GM11168 (cell line): ENCODE results near the gene FKRP.
"Not testable (repeated sequence)": the region's sequence is repeated elsewhere in the genome, so short reads cannot be mapped to it uniquely, and the experiment has no call there.

Experiments
- in situ Hi-C: fragments of 300-500 bp; cut with MboI; formaldehyde crosslinking; loops from one replicate; pipeline ENCODE4 v1.12.0; 2022; ENCODE audit warnings: low sequenced_read_pairs; ENCODE audit not compliant: unreplicated experiment

Gene FKRP

GRCh38 chr19:46782355-46783019, 36.6 kb downstream of the FKRP start:
- in situ Hi-C loops = no loop called here

GRCh38 chr19:46783670-46784069, 37.8 kb downstream of the FKRP start:
- in situ Hi-C loops = no loop called here

GRCh38 chr19:46784262-46785053, 38.6 kb downstream of the FKRP start:
- in situ Hi-C loops = no loop called here

GRCh38 chr19:46785054-46785979, 39.5 kb downstream of the FKRP start:
- in situ Hi-C loops = no loop called here

GRCh38 chr19:46785980-46786235, 40.1 kb downstream of the FKRP start:
- in situ Hi-C loops = no loop called here

GRCh38 chr19:46786236-46787039, 40.6 kb downstream of the FKRP start:
- in situ Hi-C loops = no loop called here

GRCh38 chr19:46787040-46787330, 41.1 kb downstream of the FKRP start:
- in situ Hi-C loops = no loop called here

- in situ Hi-C loops = no loop called here
These were observed 41.7 kb downstream of the FKRP start for GRCh38 chr19:46787331-46788261.

GRCh38 chr19:46788262-46788967, 42.6 kb downstream of the FKRP start, which contains the start of gene SLC1A5:
Gene SLC1A5, minus strand, starts transcription at chr19:46788594. Its CDS starts 629 bp downstream, at chr19:46787965.
- in situ Hi-C loops = no loop called here

- in situ Hi-C loops = no loop called here
These were observed 43.1 kb downstream of the FKRP start for GRCh38 chr19:46788968-46789338.

- in situ Hi-C loops = no loop called here
These were observed 43.5 kb downstream of the FKRP start for GRCh38 chr19:46789371-46789770.

- in situ Hi-C loops = no loop called here
These were observed 46.1 kb downstream of the FKRP start for GRCh38 chr19:46791944-46792343.

GRCh38 chr19:46797881-46798280, 52.0 kb downstream of the FKRP start:
- in situ Hi-C loops = no loop called here

GRCh38 chr19:46798713-46799112, 52.9 kb downstream of the FKRP start:
- in situ Hi-C loops = no loop called here

- in situ Hi-C loops = no loop called here
These were observed 56.3 kb downstream of the FKRP start for GRCh38 chr19:46802152-46802551.

- in situ Hi-C loops = no loop called here
These were observed 57.7 kb downstream of the FKRP start for GRCh38 chr19:46803555-46803954.

GRCh38 chr19:46804432-46804831, 58.6 kb downstream of the FKRP start:
- in situ Hi-C loops = not testable (repeated sequence)

GRCh38 chr19:46806656-46807055, 60.8 kb downstream of the FKRP start:
- in situ Hi-C loops = no loop called here
